Caco-2 (cell line): ENCODE measurements around the gene MRPL45. TPM values are rescaled to one million over a fixed set of nuclear protein-coding genes. Genes with fewer than 3 reads are reported as not detected.
A peak's percentile ranks its signal among the peaks of the same experiment; 100 is the strongest.

Source experiments
- BruUV-seq: library from RNA; stranded (reverse); fragments of 400-500 nt; replicated peaks from 2 replicates; lab custom pipeline; 2021; lab: Mats Ljungman, UMichigan
- CTCF ChIA-PET: fragments of 300-600 bp; sonication (Branson Sonifier 250); formaldehyde crosslinking; loops from one replicate; lab custom pipeline; 2022; ENCODE audit warnings: antibody characterized with exemption; lab: Charles Lee
- POLR2A ChIA-PET: fragments of 300-600 bp; sonication (Branson Sonifier 250); formaldehyde crosslinking; loops from one replicate; lab custom pipeline; 2022; ENCODE audit warnings: antibody characterized with exemption; lab: Charles Lee
- DNase-seq, 2 experiments: peaks; one replicate each; pipeline versions ENCODE4 v3.0.0 to v3.0.0-alpha.2; 2020 to 2022
- H3K27me3 ChIP-seq: replicated peaks from 2 replicates; pipeline ENCODE4 v1.6.0; 2011; ENCODE audit warnings: low read length; ENCODE audit not compliant: control insufficient read depth, insufficient read depth
- H3K36me3 ChIP-seq: 2 replicates; pipeline ENCODE4 v1.5.1; 2011; ENCODE audit warnings: low read length; ENCODE audit not compliant: control insufficient read depth, insufficient read depth
- H3K4me1 ChIP-seq: fragments of 250-450 bp; sonication (Bioruptor Pico); 2 replicates; pipeline ENCODE4 v1.5.1; 2020; ENCODE audit warnings: mild to moderate bottlenecking
- H3K4me3 ChIP-seq: 2 replicates; pipeline ENCODE4 v1.5.1; 2011; ENCODE audit warnings: low read depth, mild to moderate bottlenecking, control low read depth, low read length
- H3K9me3 ChIP-seq: fragments of 250-450 bp; sonication (Bioruptor Pico); 2 replicates; pipeline ENCODE4 v1.5.1; 2020; ENCODE audit warnings: mild to moderate bottlenecking, moderate library complexity
- H3K27ac Mint-ChIP-seq: one replicate; pipeline ENCODE4 v1.8.0; 2022; ENCODE audit warnings: mixed read lengths; ENCODE audit not compliant: unreplicated experiment
- H3K27me3 Mint-ChIP-seq: one replicate; pipeline ENCODE4 v1.8.0; 2022; ENCODE audit warnings: mixed read lengths; ENCODE audit not compliant: insufficient read depth, unreplicated experiment
- H3K36me3 Mint-ChIP-seq: one replicate; pipeline ENCODE4 v1.8.0; 2022; ENCODE audit warnings: mild to moderate bottlenecking, mixed read lengths; ENCODE audit not compliant: insufficient read depth, unreplicated experiment
- H3K4me1 Mint-ChIP-seq: one replicate; pipeline ENCODE4 v1.8.0; 2022; ENCODE audit warnings: low read depth, mixed read lengths; ENCODE audit not compliant: unreplicated experiment
- H3K4me3 Mint-ChIP-seq: one replicate; pipeline ENCODE4 v1.8.0; 2022; ENCODE audit warnings: mild to moderate bottlenecking, moderate library complexity, mixed read lengths; ENCODE audit not compliant: unreplicated experiment
- H3K9me3 Mint-ChIP-seq: one replicate; pipeline ENCODE4 v1.8.0; 2022; ENCODE audit warnings: mixed read lengths; ENCODE audit not compliant: unreplicated experiment
- CTCF ChIP-seq, 2 experiments: fragments of 200-600 bp in 1 of 2; IDR thresholded peaks; 1 replicate in 1 of 2; 2 replicates in 1 of 2; pipeline versions ENCODE4 v1.5.1 to v1.8.0; 2011 to 2022; ENCODE audit warnings: antibody characterized with exemption in 1 of 2, control low read depth in 1 of 2, inconsistent platforms in 1 of 2, low read depth in 1 of 2, low read length in 1 of 2, mild to moderate bottlenecking in 1 of 2, moderate library complexity in 1 of 2; ENCODE audit not compliant: insufficient read depth in 1 of 2, severe bottlenecking in 1 of 2, unreplicated experiment in 1 of 2
- intact Hi-C: fragments of 100-400 bp; cut with micrococcal nuclease; formaldehyde crosslinking; loops from one replicate; pipeline ENCODE4 v1.10.0; 2022; ENCODE audit not compliant: unreplicated experiment
- total RNA-seq: library from RNA; stranded (reverse); gene quantifications from 2 replicates; pipeline ENCODE4 v1.2.3, GENCODE V29; 2022

The MRPL45 gene
- total RNA-seq, 1 experiment from 2014 or later: 83.6 TPM

GRCh38 chr17:38353086-38353604, 56.2 kb downstream of the MRPL45 start:
- Mint-ChIP-seq H3K4me3 (peak overlapping the region; percentile 92), H3K9me3 (no peaks in the 10 kb centered on the region), H3K27ac (peak overlapping the region; percentile 31), H3K27me3 (no peaks in the 10 kb centered on the region), H3K4me1 (peaks cover 37% of the 10 kb centered on the region), H3K36me3 (peaks cover 5% of the 10 kb centered on the region)
- intact Hi-C loops: loop anchor here (10.0 kb wide), 1 partner anchor 132 kb away; no protein-coding TSS in a partner anchor
- H3K36me3 ChIP-seq: no peaks in the 10 kb centered on the region
- peaks cover 15% of the 10 kb centered on the region for H3K4me1 ChIP-seq
- no TSS peak for BruUV-seq
- DNase-seq: no peak
- H3K27me3 ChIP-seq: no peaks in the 10 kb centered on the region
- H3K4me3 ChIP-seq: peak overlapping the region; percentile 71
- no peak for TF ChIP-seq CTCF (IDR thresholded peaks at IDR 0.05; ENCODE audit: insufficient read depth in 1 of 2, low read depth in 1 of 2, low read length in 1 of 2, severe bottlenecking in 1 of 2, unreplicated experiment in 1 of 2)
- ChIA-PET CTCF (interaction anchor here (1.9 to 6.4 kb wide), 3 partner anchors 28 to 61 kb away, joined by 5 to 183 read pairs (median 9); no protein-coding TSS in a partner anchor), POLR2A (interaction anchor here (1.2 kb wide), 1 partner anchor 61 kb away, joined by 7 read pairs; no protein-coding TSS in a partner anchor)
- H3K9me3 ChIP-seq: no peaks in the 10 kb centered on the region

- no peaks in the 10 kb centered on the region for H3K27me3 ChIP-seq
- CTCF ChIA-PET: interaction anchor here (1.9 to 6.4 kb wide), 2 partner anchors 31 to 61 kb away, joined by 5 to 183 read pairs; no protein-coding TSS in a partner anchor
- Mint-ChIP-seq H3K4me3 (peak overlapping the region; percentile 92), H3K4me1 (peaks cover 42% of the 10 kb centered on the region), H3K27ac (no peak overlapping the region), H3K27me3 (no peaks in the 10 kb centered on the region), H3K36me3 (peaks cover 5% of the 10 kb centered on the region), H3K9me3 (no peaks in the 10 kb centered on the region)
- H3K36me3 ChIP-seq: no peaks in the 10 kb centered on the region
- no peak for DNase-seq
- no TSS peak for BruUV-seq
- POLR2A ChIA-PET: interaction anchor here (1.2 kb wide), 1 partner anchor 61 kb away, joined by 7 read pairs; no protein-coding TSS in a partner anchor
- intact Hi-C loops: loop anchor here (10.0 kb wide), 1 partner anchor 131 kb away; no protein-coding TSS in a partner anchor
- peaks cover 18% of the 10 kb centered on the region for H3K4me1 ChIP-seq
- H3K9me3 ChIP-seq: no peaks in the 10 kb centered on the region
- H3K4me3 ChIP-seq: no peak overlapping the region
- TF ChIP-seq CTCF (IDR thresholded peaks at IDR 0.05; ENCODE audit: insufficient read depth in 1 of 2, low read depth in 1 of 2, low read length in 1 of 2, severe bottlenecking in 1 of 2, unreplicated experiment in 1 of 2): no peak
Measured at GRCh38 chr17:38353668-38354067, 56.7 kb downstream of the MRPL45 start.

GRCh38 chr17:38354466-38354865, 57.5 kb downstream of the MRPL45 start:
- CTCF ChIA-PET: interaction anchor here (0.9 to 6.4 kb wide), 2 partner anchors 60 kb away, joined by 3 to 183 read pairs; no protein-coding TSS in a partner anchor
- no peaks in the 10 kb centered on the region for H3K27me3 Mint-ChIP-seq
- no TSS peak for BruUV-seq
- H3K36me3 Mint-ChIP-seq: peaks cover 5% of the 10 kb centered on the region
- H3K27ac Mint-ChIP-seq: no peak overlapping the region
- H3K4me3 Mint-ChIP-seq: peak overlapping the region; percentile 92
- Histone ChIP-seq H3K9me3 (no peaks in the 10 kb centered on the region), H3K4me3 (no peak overlapping the region), H3K36me3 (no peaks in the 10 kb centered on the region), H3K27me3 (no peaks in the 10 kb centered on the region), H3K4me1 (peaks cover 24% of the 10 kb centered on the region)
- no peak for TF ChIP-seq CTCF (IDR thresholded peaks at IDR 0.05; ENCODE audit: insufficient read depth in 1 of 2, low read depth in 1 of 2, low read length in 1 of 2, severe bottlenecking in 1 of 2, unreplicated experiment in 1 of 2)
- peaks cover 39% of the 10 kb centered on the region for H3K4me1 Mint-ChIP-seq
- H3K9me3 Mint-ChIP-seq: no peaks in the 10 kb centered on the region
- no peak for DNase-seq
- POLR2A ChIA-PET: no interaction called here
- intact Hi-C loops: loop anchor here (10.0 kb wide), 1 partner anchor 130 kb away; no protein-coding TSS in a partner anchor
